Amygdala (tissue), 56 donors: ENCODE measurements around the gene PEG3.

ENCODE experiments used
- DNase-seq, 56 donors: peaks; one replicate each; lab custom pipeline; 2025; lab: John Stamatoyannopoulos, UW

Gene PEG3

DNA sequence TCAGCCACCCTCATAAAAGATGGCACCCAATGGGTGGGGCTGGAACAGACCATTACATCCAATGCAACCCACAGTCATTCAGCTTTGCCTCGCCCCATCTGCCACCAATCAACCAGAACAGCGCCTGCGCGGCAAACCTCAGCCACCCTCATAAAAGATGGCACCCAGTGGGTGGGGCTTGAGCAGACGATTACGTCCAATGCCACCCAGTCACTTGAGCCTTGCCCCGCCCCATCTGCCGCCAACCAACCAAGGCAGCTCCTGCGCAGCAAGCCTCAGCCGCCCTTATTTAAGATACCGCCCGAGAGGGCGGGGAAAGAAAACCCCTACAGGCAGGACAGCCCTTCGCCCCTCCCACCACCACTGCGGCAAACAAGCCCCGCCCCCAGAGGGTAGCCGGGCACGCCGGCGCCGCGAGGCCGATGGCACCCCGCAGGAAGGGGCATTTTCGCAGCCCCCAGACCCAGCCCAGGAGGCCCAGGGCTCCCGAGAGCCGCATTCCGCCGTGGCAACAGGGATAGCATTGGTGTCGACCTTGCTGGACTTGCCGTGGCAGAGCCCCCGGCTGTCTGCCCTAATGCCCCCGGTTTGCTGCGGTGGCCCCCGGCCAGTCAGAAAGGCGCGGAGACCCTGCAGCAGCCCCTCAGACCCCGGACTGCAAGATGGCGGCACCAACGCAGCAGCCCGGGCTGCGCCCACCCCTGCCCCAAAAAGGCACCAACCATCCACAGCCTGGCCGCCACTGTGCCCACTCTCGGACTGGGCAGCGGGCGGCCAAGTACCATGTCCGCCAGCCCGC lies 675 bp downstream of the PEG3 start:
- peak in 54 of 56 donors; percentile 45 to 100 (median 98) for DNase-seq

DNA sequence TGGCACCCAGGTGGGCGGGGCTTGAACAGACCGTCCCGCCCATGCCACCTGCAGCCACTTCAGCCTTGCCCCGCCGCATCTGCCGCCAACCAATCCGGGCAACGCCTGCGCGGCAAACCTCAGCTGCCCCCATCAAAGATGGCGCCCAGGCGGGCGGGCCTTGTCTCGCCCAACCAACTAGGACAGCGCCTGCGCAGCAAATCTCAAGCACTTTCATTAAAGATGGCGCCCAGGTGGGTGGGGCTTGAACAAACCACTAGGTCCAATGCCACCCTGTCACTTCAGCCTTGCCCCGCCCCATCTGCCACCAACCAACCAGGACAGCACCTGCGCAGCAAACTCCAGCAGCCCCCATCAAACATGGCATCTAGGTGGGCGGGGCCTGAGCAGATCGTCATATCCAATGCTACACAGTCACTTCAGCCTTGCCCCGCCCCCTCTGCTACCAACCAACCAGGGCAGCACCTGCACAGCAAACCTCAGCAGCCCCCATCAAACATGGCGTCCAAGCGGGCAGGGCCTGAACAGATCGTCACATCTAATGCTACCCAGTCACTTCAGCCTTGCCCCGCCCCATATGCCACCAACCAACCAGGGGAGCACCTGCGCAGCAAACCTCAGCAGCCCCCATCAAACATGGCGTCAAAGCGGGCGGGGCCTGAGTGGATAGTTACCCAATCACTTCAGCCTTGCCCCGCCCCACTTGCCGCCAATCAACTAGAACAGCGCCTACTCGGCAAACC lies 1.4 kb downstream of the PEG3 start:
- peak; percentile 15 to 100 (median 99) for DNase-seq

GRCh38 chr19:56838024-56838908 lies 2.3 kb downstream of the PEG3 start:
- DNase-seq: peak in 54 of 56 donors; percentile 52 to 92 (median 82)

GRCh38 chr19:56837492-56838023 lies 3.0 kb downstream of the PEG3 start:
- DNase-seq: peak; percentile 27 to 90 (median 82)

- DNase-seq: peak in 12 of 56 donors; percentile 3 to 32 (median 18)
Observed at GRCh38 chr19:56837004-56837403, 3.5 kb downstream of the PEG3 start.

DNA sequence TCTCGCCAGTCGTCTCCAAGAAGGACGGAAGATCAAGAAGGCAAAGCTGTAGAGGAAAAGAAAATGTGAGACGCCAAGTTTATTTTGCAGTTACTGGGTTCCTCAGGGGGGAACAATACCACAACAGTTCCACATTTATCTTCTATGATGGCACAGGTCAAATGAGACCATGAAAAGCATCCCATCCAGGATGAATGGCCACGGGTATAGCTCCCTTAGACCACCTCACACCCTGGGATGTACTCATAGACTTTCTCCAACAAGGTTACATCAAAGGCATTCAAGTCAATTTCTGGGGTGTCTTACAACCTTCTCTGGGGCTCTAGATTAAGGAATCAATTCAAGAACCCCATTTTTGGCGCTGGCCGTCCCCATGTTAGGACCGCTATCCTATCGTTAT lies 4.5 kb downstream of the PEG3 start:
- DNase-seq: no peak

DNA sequence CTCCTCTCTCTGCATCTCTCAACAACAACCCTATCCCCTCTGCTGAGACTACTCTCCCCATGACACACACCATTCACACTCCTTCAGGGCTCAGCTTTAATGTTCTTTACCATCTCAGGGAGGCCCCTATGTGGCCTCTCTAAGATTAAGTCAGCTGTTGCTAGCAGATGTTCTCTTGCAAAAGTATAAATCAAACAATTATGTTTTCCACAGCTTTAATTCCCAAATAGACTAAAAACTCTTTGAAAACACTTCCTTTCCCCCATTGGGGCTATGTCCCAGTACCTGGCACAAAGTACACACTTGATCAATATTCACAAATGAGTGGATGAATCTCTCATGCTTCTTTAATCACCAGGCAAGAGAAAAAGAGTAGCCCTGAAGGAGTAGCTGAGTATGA lies 5.1 kb downstream of the PEG3 start:
- no peak for DNase-seq

GRCh38 chr19:56834564-56835375 lies 5.8 kb downstream of the PEG3 start:
- DNase-seq: no peak

- no peak for DNase-seq
Observed at GRCh38 chr19:56832352-56832928, 8.1 kb downstream of the PEG3 start.

DNA sequence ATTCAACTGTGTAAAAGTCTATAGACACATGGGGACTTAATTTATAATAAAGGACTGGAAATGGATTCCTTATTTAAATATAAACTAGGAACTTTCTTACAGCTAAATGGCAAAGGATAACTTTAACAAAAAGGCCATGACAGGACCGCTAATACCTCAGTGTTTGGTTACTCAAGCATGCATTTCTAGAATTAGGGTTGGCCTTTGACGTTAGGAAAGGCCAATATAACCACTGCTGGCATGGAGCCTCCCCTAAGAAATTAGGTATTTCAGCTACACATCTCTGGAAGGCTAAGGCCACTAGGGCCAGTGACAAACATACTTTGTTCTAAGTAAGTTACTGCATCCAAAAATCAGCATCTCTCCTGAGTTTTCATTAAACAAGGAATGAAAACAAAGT lies 9.3 kb downstream of the PEG3 start:
- no peak for DNase-seq

DNA sequence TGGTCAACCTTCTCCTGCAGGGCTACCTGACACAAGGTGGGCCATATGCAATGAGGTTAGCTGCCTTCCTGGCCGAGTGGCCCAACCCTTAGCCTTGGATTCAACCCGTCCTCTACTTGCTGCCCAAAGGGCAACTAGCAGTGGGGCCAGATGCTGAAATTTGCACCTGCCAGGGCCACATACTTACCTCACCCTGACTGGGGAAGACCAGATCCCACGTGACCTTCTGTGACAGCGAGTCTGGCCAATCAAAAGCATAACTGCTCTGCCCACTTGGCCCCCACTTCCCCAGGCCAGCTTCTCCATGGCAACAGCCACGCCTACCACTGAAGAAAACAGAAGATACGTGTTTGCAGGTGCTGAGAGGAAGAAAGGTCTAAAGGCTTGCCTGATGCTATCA lies 10.9 kb downstream of the PEG3 start:
- DNase-seq: no peak

DNA sequence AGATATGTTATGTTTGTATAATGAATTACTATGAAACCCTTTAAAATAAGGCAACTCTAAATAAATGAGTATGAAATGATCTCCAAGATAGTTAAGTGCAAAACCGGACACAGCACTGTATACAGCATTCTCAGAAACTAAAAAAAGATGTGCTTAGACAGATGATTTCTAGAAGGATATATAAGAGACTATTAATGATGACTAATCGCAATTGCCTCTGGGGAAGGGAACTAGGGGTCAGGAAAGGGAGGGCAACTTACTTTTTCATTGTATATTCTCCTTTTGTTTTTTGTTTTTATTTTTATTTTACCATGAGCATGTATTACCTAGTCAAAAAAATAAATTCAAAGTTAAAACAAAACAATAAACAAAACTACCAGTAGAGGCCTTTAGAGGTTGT lies 12.8 kb downstream of the PEG3 start:
- DNase-seq: no peak

- DNase-seq: no peak
Observed at GRCh38 chr19:56823956-56824355, 16.6 kb downstream of the PEG3 start.

GRCh38 chr19:56823417-56823816 lies 17.1 kb downstream of the PEG3 start:
- DNase-seq: no peak

GRCh38 chr19:56822755-56823154 lies 17.8 kb downstream of the PEG3 start:
- no peak for DNase-seq

DNA sequence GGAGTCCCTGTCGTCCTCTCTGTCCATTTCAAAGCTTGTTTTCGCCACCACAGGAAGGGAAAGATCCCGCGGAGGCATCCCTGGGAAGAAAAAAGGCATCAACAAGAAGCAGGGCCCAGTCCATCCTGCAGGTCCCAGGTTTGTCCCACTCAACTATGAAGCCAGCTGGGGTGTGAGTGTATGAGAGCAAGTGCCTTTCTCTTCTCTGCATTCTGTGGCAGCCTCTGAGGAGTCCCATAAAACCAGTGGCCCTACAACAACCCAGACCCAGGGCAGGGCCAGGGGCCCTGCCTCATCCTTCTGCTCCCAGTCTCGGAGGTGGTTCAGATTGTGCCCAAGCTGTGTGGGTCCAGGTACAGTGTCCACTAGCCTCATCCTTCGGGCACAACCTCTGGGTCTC lies 18.9 kb downstream of the PEG3 start:
- peak in 1 of 56 donors; percentile 5 for DNase-seq

GRCh38 chr19:56821209-56821608 lies 19.3 kb downstream of the PEG3 start:
- DNase-seq: no peak

GRCh38 chr19:56819166-56819565 lies 21.4 kb downstream of the PEG3 start:
- no peak for DNase-seq

GRCh38 chr19:56814656-56815055 lies 25.9 kb downstream of the PEG3 start:
- no peak for DNase-seq
